ENCODE data around the gene HK2. TPM values are rescaled to one million over a fixed set of nuclear protein-coding genes. Genes with fewer than 3 reads are reported as not detected.
A peak's percentile ranks its signal among the peaks of the same experiment; 100 is the strongest.

The HK2 gene
- polyA plus RNA-seq, 2 of the 4 experiments (the other 2 are of a cell fraction): 0.37 to 1.2 TPM

- Histone ChIP-seq H3K9me3 (no peaks in the 10 kb centered on the region), H3K27ac (peak overlapping the region in 1 of 2 experiments; percentile 7; a peak in 1 of 6 replicates), H3K4me1 (0 out of 3 replicates have a peak, but pooled peaks cover 4% of the 10 kb centered on the region), H3K4me3 (no peak overlapping the region), H3K4me2 (no peak overlapping the region)
- POLR2A ChIA-PET: no interaction called here
- no peak for DNase-seq (ENCODE audit: low read depth in 1 of 2, low spot score in 1 of 2)
- FAIRE-seq: no peak
- 90% methylated on average over 20 of the region's 20 CpGs for WGBS (ENCODE audit: missing lambda C conversion rate)
- TF ChIP-seq MAFK (IDR thresholded peaks at IDR 0.05; ENCODE audit: partially characterized antibody) (peak; percentile 53), PHF8 (IDR thresholded peaks at IDR 0.05; ENCODE audit: borderline replicate concordance, low read depth) (no peak)
- ATAC-seq: no peak
- CTCF ChIA-PET: interaction anchor here (0.7 to 5.2 kb wide), 7 partner anchors 10 to 180 kb away, joined by 3 to 57 read pairs (median 5); no protein-coding TSS in a partner anchor
Observed at GRCh38 chr2:74864728-74865722, 31.1 kb downstream of the HK2 start.

- Histone ChIP-seq H3K4me2 (no peak overlapping the region), H3K4me1 (0 out of 3 replicates have a peak, but pooled peaks cover 4% of the 10 kb centered on the region), H3K9me3 (no peaks in the 10 kb centered on the region), H3K4me3 (no peak overlapping the region), H3K27ac (no peak overlapping the region)
- TF ChIP-seq PHF8 (IDR thresholded peaks at IDR 0.05; ENCODE audit: borderline replicate concordance, low read depth) (no peak), KDM5A (IDR thresholded peaks at IDR 0.05) (no peak), NR3C1 (IDR thresholded peaks at IDR 0.05) (no peak), GATA3 (IDR thresholded peaks at IDR 0.05; ENCODE audit: borderline replicate concordance) (no peak), HOXB5 (CRISPR knock-in tag; IDR thresholded peaks at IDR 0.05) (no peak)
- ATAC-seq: no peak
- CTCF ChIA-PET: interaction anchor here (0.7 to 1.7 kb wide), 6 partner anchors 9 to 181 kb away, joined by 3 to 7 read pairs (median 4); no protein-coding TSS in a partner anchor
- POLR2A ChIA-PET: no interaction called here
- DNase-seq (ENCODE audit: low read depth in 1 of 2, low spot score in 1 of 2): no peak
- FAIRE-seq: no peak
- 85% methylated on average over 15 of the region's 15 CpGs for WGBS (ENCODE audit: missing lambda C conversion rate)
Observed at GRCh38 chr2:74865770-74866674, 32.1 kb downstream of the HK2 start.

DNA sequence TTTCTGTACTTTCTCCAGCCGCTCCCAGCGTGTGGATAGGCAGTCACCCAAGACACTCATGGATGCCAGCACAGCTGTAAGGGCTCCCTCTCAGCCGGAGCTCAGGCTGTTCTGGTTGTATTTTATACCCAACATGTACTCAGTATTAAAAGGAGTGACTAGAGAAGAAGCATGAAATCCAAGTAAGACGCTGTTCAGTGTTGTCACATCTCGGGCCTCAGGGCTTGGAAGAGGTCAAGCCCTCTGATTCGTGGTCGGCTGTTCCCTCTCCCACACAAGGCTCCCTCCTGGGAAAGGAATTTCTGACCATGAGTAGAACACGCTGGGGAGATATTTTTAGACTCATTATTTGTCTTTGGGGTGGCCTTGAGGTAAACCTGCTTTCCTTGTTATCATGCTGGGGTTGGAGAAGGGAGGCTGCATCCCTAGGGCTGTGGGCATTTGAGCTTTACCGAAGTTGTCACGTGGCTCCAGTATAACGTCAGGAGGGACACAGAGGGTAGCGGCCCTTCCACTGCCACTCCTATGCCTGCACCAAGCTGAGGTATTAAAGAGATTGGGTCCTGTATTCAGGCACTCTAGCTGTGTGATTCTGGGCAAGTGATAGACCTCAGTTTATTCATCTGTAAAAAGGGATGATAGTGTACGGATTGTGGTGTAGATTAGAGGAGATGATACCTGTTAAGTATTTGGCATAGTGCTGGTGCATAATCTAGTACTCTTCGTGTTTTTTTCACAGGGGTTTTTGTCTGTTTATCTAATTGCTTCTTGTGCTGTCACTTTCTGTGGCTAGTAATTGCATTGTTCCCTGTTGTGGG is 34.1 kb downstream of the HK2 start:
- H3K4me3 ChIP-seq: no peak overlapping the region
- WGBS (ENCODE audit: missing lambda C conversion rate): 54% methylated on average over 14 of the region's 14 CpGs
- POLR2A ChIA-PET: no interaction called here
- H3K4me2 ChIP-seq: peak overlapping the region; percentile 16; the same call in 1 of the 3 replicates
- DNase-seq (ENCODE audit: low read depth in 1 of 2, low spot score in 1 of 2): peak in 1 of 2 experiments; percentile 40
- H3K9me3 ChIP-seq: no peaks in the 10 kb centered on the region
- H3K27ac ChIP-seq: no peak overlapping the region
- CTCF ChIA-PET: interaction anchor here (0.6 to 1.8 kb wide), 7 partner anchors 8 to 286 kb away, joined by 3 to 5 read pairs (median 3); no protein-coding TSS in a partner anchor
- TF ChIP-seq NR3C1 (IDR thresholded peaks at IDR 0.05): no peak
- no peak for TF ChIP-seq RARB (CRISPR knock-in tag; IDR thresholded peaks at IDR 0.05)
- no peak for FAIRE-seq
- H3K4me1 ChIP-seq: 0 out of 3 replicates have a peak, but pooled peaks cover 4% of the 10 kb centered on the region
- peak; percentile 23 to 68; a peak in 4 of 6 replicates for ATAC-seq

- DNase-seq (ENCODE audit: low read depth in 1 of 2, low spot score in 1 of 2) (no peak), FAIRE-seq (no peak), ATAC-seq (no peak)
- Histone ChIP-seq H3K4me2 (no peak overlapping the region), H3K4me3 (no peak overlapping the region), H3K4me1 (0 out of 3 replicates have a peak, but pooled peaks cover 4% of the 10 kb centered on the region), H3K9me3 (no peaks in the 10 kb centered on the region), H3K27ac (no peak overlapping the region)
- CTCF ChIA-PET: interaction anchor here (0.7 to 1.7 kb wide), 5 partner anchors 17 to 178 kb away, joined by 3 to 6 read pairs (median 3); no protein-coding TSS in a partner anchor
- TF ChIP-seq EP300 (IDR thresholded peaks at IDR 0.05): no peak
- TF ChIP-seq, protein P1, sequence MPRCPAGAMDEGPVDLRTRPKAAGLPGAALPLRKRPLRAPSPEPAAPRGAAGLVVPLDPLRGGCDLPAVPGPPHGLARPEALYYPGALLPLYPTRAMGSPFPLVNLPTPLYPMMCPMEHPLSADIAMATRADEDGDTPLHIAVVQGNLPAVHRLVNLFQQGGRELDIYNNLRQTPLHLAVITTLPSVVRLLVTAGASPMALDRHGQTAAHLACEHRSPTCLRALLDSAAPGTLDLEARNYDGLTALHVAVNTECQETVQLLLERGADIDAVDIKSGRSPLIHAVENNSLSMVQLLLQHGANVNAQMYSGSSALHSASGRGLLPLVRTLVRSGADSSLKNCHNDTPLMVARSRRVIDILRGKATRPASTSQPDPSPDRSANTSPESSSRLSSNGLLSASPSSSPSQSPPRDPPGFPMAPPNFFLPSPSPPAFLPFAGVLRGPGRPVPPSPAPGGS (IDR thresholded peaks at IDR 0.05): no peak
- 77% methylated on average over 6 of the region's 6 CpGs for WGBS (ENCODE audit: missing lambda C conversion rate)
- POLR2A ChIA-PET: no interaction called here
Observed at GRCh38 chr2:74869517-74869916, 35.6 kb downstream of the HK2 start.

Data from A549 (cell line).